Measurements from ENCODE around the gene ITIH3. TPM values are rescaled to one million over a fixed set of nuclear protein-coding genes. Genes with fewer than 3 reads are reported as not detected.

ITIH3 gene
- total and polyA plus RNA-seq, 10 of the 15 experiments (the other 5 are each of a cell fraction or from before 2014, with no cell fraction given): 0.07 to 0.17 (median 0.15) TPM; not detected in 7

DNA sequence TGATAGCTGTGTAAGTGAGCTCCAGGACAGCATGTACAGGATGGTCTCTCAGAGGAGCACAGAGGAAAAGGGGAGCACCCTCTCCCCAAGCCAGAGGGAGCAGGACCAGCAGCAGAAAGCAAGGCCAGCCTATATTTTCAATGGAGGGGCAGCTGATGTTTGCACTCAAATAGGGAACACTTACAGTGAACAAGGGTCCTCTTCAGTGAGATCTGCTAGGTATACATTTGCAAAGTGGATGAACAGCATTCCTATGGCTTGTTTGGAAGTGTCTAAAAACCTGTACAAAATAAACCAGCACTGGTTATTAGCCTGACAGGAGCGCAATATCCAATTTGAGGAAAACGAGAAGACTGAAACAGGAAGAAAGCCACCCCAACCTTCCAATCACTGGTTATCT is 57.8 kb downstream of the ITIH3 start:
- no TSS peak for BruUV-seq (replicated peaks)
- peaks cover 14 to 18% of the 10 kb centered on the region in 2 experiments for H3K36me3 ChIP-seq (ENCODE audit: control insufficient read depth in 2 of 2, insufficient read depth in 2 of 2, low read length in 1 of 2)
- H4K20me1 ChIP-seq (ENCODE audit: control insufficient read depth, insufficient read depth): no peaks in the 10 kb centered on the region
- H3K9ac ChIP-seq (ENCODE audit: control insufficient read depth, insufficient read depth, low read length): no peak overlapping the region
- no peaks in the 10 kb centered on the region for H3K79me2 ChIP-seq (ENCODE audit: control insufficient read depth, insufficient read depth, low read length)
- H3K9me3 ChIP-seq (replicated peaks; ENCODE audit: control insufficient read depth, insufficient read depth, low read length): no peaks in the 10 kb centered on the region
- TF ChIP-seq JUND (IDR thresholded peaks at IDR 0.05; ENCODE audit: low read depth, low read length): no peak
- TF ChIP-seq, protein P1, sequence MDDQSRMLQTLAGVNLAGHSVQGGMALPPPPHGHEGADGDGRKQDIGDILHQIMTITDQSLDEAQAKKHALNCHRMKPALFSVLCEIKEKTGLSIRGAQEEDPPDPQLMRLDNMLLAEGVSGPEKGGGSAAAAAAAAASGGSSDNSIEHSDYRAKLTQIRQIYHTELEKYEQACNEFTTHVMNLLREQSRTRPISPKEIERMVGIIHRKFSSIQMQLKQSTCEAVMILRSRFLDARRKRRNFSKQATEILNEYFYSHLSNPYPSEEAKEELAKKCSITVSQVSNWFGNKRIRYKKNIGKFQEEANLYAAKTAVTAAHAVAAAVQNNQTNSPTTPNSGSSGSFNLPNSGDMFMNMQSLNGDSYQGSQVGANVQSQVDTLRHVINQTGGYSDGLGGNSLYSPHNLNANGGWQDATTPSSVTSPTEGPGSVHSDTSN (IDR thresholded peaks at IDR 0.05; ENCODE audit: insufficient replicate concordance, low read depth, low read length): no peak
- TF ChIP-seq FOXM1 (IDR thresholded peaks at IDR 0.05; ENCODE audit: low read depth, low read length): no peak
- no peak for TF ChIP-seq PML (IDR thresholded peaks at IDR 0.05; ENCODE audit: low read length)
- no peak for TF ChIP-seq CBX3 (IDR thresholded peaks at IDR 0.05; ENCODE audit: borderline replicate concordance, low read depth)
- TF ChIP-seq, protein P2, sequence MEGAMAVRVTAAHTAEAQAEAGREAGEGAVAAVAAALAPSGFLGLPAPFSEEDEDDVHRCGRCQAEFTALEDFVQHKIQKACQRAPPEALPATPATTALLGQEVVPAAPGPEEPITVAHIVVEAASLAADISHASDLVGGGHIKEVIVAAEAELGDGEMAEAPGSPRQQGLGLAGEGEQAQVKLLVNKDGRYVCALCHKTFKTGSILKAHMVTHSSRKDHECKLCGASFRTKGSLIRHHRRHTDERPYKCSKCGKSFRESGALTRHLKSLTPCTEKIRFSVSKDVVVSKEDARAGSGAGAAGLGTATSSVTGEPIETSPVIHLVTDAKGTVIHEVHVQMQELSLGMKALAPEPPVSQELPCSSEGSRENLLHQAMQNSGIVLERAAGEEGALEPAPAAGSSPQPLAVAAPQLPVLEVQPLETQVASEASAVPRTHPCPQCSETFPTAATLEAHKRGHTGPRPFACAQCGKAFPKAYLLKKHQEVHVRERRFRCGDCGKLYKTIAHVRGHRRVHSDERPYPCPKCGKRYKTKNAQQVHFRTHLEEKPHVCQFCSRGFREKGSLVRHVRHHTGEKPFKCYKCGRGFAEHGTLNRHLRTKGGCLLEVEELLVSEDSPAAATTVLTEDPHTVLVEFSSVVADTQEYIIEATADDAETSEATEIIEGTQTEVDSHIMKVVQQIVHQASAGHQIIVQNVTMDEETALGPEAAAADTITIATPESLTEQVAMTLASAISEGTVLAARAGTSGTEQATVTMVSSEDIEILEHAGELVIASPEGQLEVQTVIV (IDR thresholded peaks at IDR 0.05; ENCODE audit: borderline replicate concordance, partially characterized antibody): no peak
- DNase-seq (ENCODE audit: low read depth, low spot score) (no peak), ATAC-seq (no peak), FAIRE-seq (no peak)
- ChIA-PET POLR2A (no interaction called here), RAD21 (ENCODE audit: unreplicated experiment) (no interaction called here), CTCF (interaction anchor here (0.9 to 1.9 kb wide), 3 partner anchors 41 to 220 kb away, joined by 3 to 8 read pairs (median 3); no protein-coding TSS in a partner anchor), SMC1A (ENCODE audit: uncharacterized antibody, unreplicated experiment) (interaction anchor here (0.8 to 1.4 kb wide), 4 partner anchors 83 to 219 kb away, joined by 3 to 5 read pairs (median 4); no protein-coding TSS in a partner anchor)
- no peak overlapping the region for H3K4me2 ChIP-seq (ENCODE audit: control insufficient read depth, insufficient read depth)
- H3K4me3 ChIP-seq: no peak overlapping the region
- no peaks in the 10 kb centered on the region for H3K27me3 ChIP-seq (replicated peaks in 1 of 2; ENCODE audit: control insufficient read depth in 2 of 2, insufficient read depth in 2 of 2, low read length in 1 of 2)
- intact Hi-C loops (cut with micrococcal nuclease; ENCODE audit: unreplicated experiment) (no loop called here), in situ Hi-C loops (cut with MboI) (no loop called here)
- no peak overlapping the region for H2AFZ ChIP-seq (ENCODE audit: control insufficient read depth, low read depth, low read length)
- WGBS (ENCODE audit: insufficient coverage, insufficient replicate concordance, low lambda C conversion rate, missing lambda C conversion rate): 100% methylated on average over 2 of the region's 2 CpGs
- H3K27ac ChIP-seq (ENCODE audit: control insufficient read depth, insufficient read depth): no peak overlapping the region
- no peaks in the 10 kb centered on the region; the same call in 1 of the 2 replicates for H3K4me1 ChIP-seq (ENCODE audit: control insufficient read depth, insufficient read depth, low read length)
